Activated CD8-positive, alpha-beta T cell treated with anti-CD3 and anti-CD28 coated beads for 36 hours (primary cell): ENCODE measurements around the gene INPP5J. TPM values are rescaled to one million over a fixed set of nuclear protein-coding genes. Genes with fewer than 3 reads are reported as not detected.

Experiments used
- ATAC-seq: fragments of 200-7000 bp; cut with Tn5 transposase; one replicate; pipeline ENCODE4 v1.10.0; 2021; ENCODE audit warnings: mild to moderate bottlenecking, moderate library complexity
- CTCF ChIA-PET: fragments of 350-600 bp; sonication (Branson Sonifier 250); formaldehyde crosslinking; loops from one replicate; lab custom pipeline; 2021; ENCODE audit warnings: antibody characterized with exemption; lab: Charles Lee
- POLR2A ChIA-PET: fragments of 350-600 bp; sonication (Branson Sonifier 250); formaldehyde crosslinking; loops from one replicate; lab custom pipeline; 2021; ENCODE audit warnings: antibody characterized with exemption; lab: Charles Lee
- DNase-seq: peaks from one replicate; pipeline ENCODE4 v3.0.0-alpha.2; 2020
- H3K27ac Mint-ChIP-seq: one replicate; pipeline ENCODE4 v1.8.0; 2021; ENCODE audit warnings: mild to moderate bottlenecking, mixed read lengths
- H3K27me3 Mint-ChIP-seq: one replicate; pipeline ENCODE4 v1.8.0; 2021; ENCODE audit warnings: mixed read lengths
- H3K36me3 Mint-ChIP-seq: one replicate; pipeline ENCODE4 v1.8.0; 2021; ENCODE audit warnings: low read depth, mixed read lengths
- H3K4me1 Mint-ChIP-seq: one replicate; pipeline ENCODE4 v1.8.0; 2021; ENCODE audit warnings: low read depth, mixed read lengths
- H3K4me3 Mint-ChIP-seq: one replicate; pipeline ENCODE4 v1.8.0; 2021; ENCODE audit warnings: mild to moderate bottlenecking, moderate library complexity, mixed read lengths
- H3K9me3 Mint-ChIP-seq: one replicate; pipeline ENCODE4 v1.8.0; 2021; ENCODE audit warnings: mixed read lengths
- CTCF ChIP-seq: fragments of 200-600 bp; IDR thresholded peaks from one replicate; pipeline ENCODE4 v1.8.0; 2022; ENCODE audit warnings: antibody characterized with exemption, mild to moderate bottlenecking
- intact Hi-C: fragments of 100-400 bp; cut with micrococcal nuclease; formaldehyde crosslinking; loops from one replicate; pipeline ENCODE4 v1.10.0; 2022
- total RNA-seq, 2 experiments: library from RNA; stranded (reverse); gene quantifications; one replicate each; pipeline ENCODE4 v1.2.3, GENCODE V29; 2021

The INPP5J gene
- total RNA-seq, 2 experiments from 2014 or later = 0.09 to 0.29 TPM

GRCh38 chr22:31118046-31118820, 4.5 kb upstream of the INPP5J start:
- intact Hi-C loops = no loop called here
- no peak overlapping the region for H3K27ac Mint-ChIP-seq
- H3K36me3 Mint-ChIP-seq = no peaks in the 10 kb centered on the region
- ATAC-seq (no peak), DNase-seq (no peak)
- ChIA-PET POLR2A (interaction anchor here (1.4 kb wide), 1 partner anchor 33 kb away, joined by 3 read pairs; no protein-coding TSS in a partner anchor), CTCF (interaction anchor here (1.2 kb wide), 1 partner anchor 11 kb away, joined by 3 read pairs; the partner anchor contains the start of gene SELENOM)
- H3K4me1 Mint-ChIP-seq = no peaks in the 10 kb centered on the region
- no peaks in the 10 kb centered on the region for H3K27me3 Mint-ChIP-seq
- no peak overlapping the region for H3K4me3 Mint-ChIP-seq
- no peaks in the 10 kb centered on the region for H3K9me3 Mint-ChIP-seq
- TF ChIP-seq CTCF = no peak

- Mint-ChIP-seq H3K9me3 (no peaks in the 10 kb centered on the region), H3K27me3 (no peaks in the 10 kb centered on the region), H3K4me1 (no peaks in the 10 kb centered on the region), H3K36me3 (no peaks in the 10 kb centered on the region), H3K27ac (no peak overlapping the region), H3K4me3 (no peak overlapping the region)
- TF ChIP-seq CTCF = no peak
- intact Hi-C loops = no loop called here
- ATAC-seq (no peak), DNase-seq (no peak)
- CTCF ChIA-PET = interaction anchor here (1.2 to 1.4 kb wide), 2 partner anchors 10 to 11 kb away, joined by 3 to 4 read pairs; partner anchors contain the start of gene SELENOM
- POLR2A ChIA-PET = interaction anchor here (1.4 kb wide), 1 partner anchor 34 kb away, joined by 3 read pairs; no protein-coding TSS in a partner anchor
These were observed 3.6 kb upstream of the INPP5J start for GRCh38 chr22:31119026-31119717.

- Mint-ChIP-seq H3K36me3 (no peaks in the 10 kb centered on the region), H3K27ac (no peak overlapping the region), H3K9me3 (no peaks in the 10 kb centered on the region), H3K4me3 (no peak overlapping the region), H3K4me1 (no peaks in the 10 kb centered on the region), H3K27me3 (no peaks in the 10 kb centered on the region)
- DNase-seq = no peak
- ATAC-seq = no peak
- intact Hi-C loops = no loop called here
- POLR2A ChIA-PET = no interaction called here
- no peak for TF ChIP-seq CTCF
- CTCF ChIA-PET = interaction anchor here (1.4 kb wide), 1 partner anchor 11 kb away, joined by 4 read pairs; no protein-coding TSS in a partner anchor
These were observed 2.5 kb upstream of the INPP5J start for GRCh38 chr22:31120230-31120629.

- Mint-ChIP-seq H3K27ac (no peak overlapping the region), H3K27me3 (no peaks in the 10 kb centered on the region), H3K36me3 (no peaks in the 10 kb centered on the region), H3K9me3 (no peaks in the 10 kb centered on the region), H3K4me1 (no peaks in the 10 kb centered on the region), H3K4me3 (no peak overlapping the region)
- POLR2A ChIA-PET = no interaction called here
- intact Hi-C loops = no loop called here
- ATAC-seq = no peak
- DNase-seq = no peak
- CTCF ChIA-PET = no interaction called here
- no peak for TF ChIP-seq CTCF
These were observed 2.1 kb upstream of the INPP5J start for GRCh38 chr22:31120642-31121041.

GRCh38 chr22:31121403-31121802, 1.4 kb upstream of the INPP5J start:
- no peak overlapping the region for H3K27ac Mint-ChIP-seq
- ChIA-PET CTCF (no interaction called here), POLR2A (no interaction called here)
- no peak overlapping the region for H3K4me3 Mint-ChIP-seq
- no peaks in the 10 kb centered on the region for H3K4me1 Mint-ChIP-seq
- H3K36me3 Mint-ChIP-seq = no peaks in the 10 kb centered on the region
- no peak for DNase-seq
- no peaks in the 10 kb centered on the region for H3K9me3 Mint-ChIP-seq
- ATAC-seq = no peak
- no peak for TF ChIP-seq CTCF
- intact Hi-C loops = no loop called here
- H3K27me3 Mint-ChIP-seq = no peaks in the 10 kb centered on the region
